DND-41 (cell line): ENCODE data around the gene XPO6.

Experiments
- ATAC-seq: fragments of 200-7000 bp; cut with Tn5 transposase; 3 replicates; pipeline ENCODE4 v1.9.1; 2021; ENCODE audit warnings: low read depth; ENCODE audit not compliant: insufficient read depth
- DNase-seq: peaks from one replicate; pipeline ENCODE4 v3.0.0-alpha.2; 2020
- H2AFZ ChIP-seq: 2 replicates; pipeline ENCODE4 v1.6.0; 2012; ENCODE audit warnings: low read depth, low read length
- H3K27ac ChIP-seq: 2 replicates; pipeline ENCODE4 v1.5.1; 2012; ENCODE audit warnings: low read length, inconsistent platforms
- H3K27me3 ChIP-seq: fragments of 200-600 bp; sonication (generic); 2 replicates; pipeline ENCODE4 v1.6.0; 2012; ENCODE audit warnings: low read length, mild to moderate bottlenecking, inconsistent platforms; ENCODE audit not compliant: insufficient read depth, poor library complexity
- H3K36me3 ChIP-seq: 2 replicates; pipeline ENCODE4 v1.5.1; 2012; ENCODE audit warnings: low read length, inconsistent platforms; ENCODE audit not compliant: insufficient read depth
- H3K4me1 ChIP-seq: 2 replicates; pipeline ENCODE4 v1.5.1; 2012; ENCODE audit warnings: mild to moderate bottlenecking, low read length; ENCODE audit not compliant: insufficient read depth
- H3K4me2 ChIP-seq: 2 replicates; pipeline ENCODE4 v1.6.0; 2012; ENCODE audit warnings: mild to moderate bottlenecking, moderate library complexity, low read length, inconsistent platforms; ENCODE audit not compliant: insufficient read depth
- H3K4me3 ChIP-seq, 2 experiments: fragments of 200-600 bp in 1 of 2; shearing (Covaris generic) in 1 of 2; 2 replicates each; pipeline ENCODE4 v1.5.1; 2012 to 2016; ENCODE audit warnings: inconsistent platforms in 2 of 2, low read length in 2 of 2, mild to moderate bottlenecking in 2 of 2, low read depth in 1 of 2, moderate library complexity in 1 of 2
- H3K79me2 ChIP-seq: 2 replicates; pipeline ENCODE4 v1.6.0; 2012; ENCODE audit warnings: low read length, inconsistent platforms; ENCODE audit not compliant: insufficient read depth
- H3K9ac ChIP-seq: 2 replicates; pipeline ENCODE4 v1.6.0; 2012; ENCODE audit warnings: low read depth, mild to moderate bottlenecking, inconsistent platforms, low read length, moderate library complexity
- H3K9me3 ChIP-seq: 2 replicates; pipeline ENCODE4 v1.5.1; 2012; ENCODE audit warnings: low read length, moderate library complexity, mild to moderate bottlenecking, inconsistent platforms; ENCODE audit not compliant: insufficient read depth, severe bottlenecking
- H4K20me1 ChIP-seq: 2 replicates; pipeline ENCODE4 v1.6.0; 2012; ENCODE audit warnings: low read length; ENCODE audit not compliant: insufficient read depth
- EZH2 ChIP-seq: IDR thresholded peaks from 3 replicates; pipeline ENCODE4 v1.6.1; 2012; ENCODE audit warnings: borderline replicate concordance, low read depth, mild to moderate bottlenecking, moderate library complexity, low read length, inconsistent platforms; ENCODE audit not compliant: severe bottlenecking
- TF ChIP-seq, protein P1 (sequence below): IDR thresholded peaks from 2 replicates; pipeline ENCODE4 v1.5.1; 2012; ENCODE audit warnings: borderline replicate concordance, low read length, moderate library complexity, mild to moderate bottlenecking; ENCODE audit not compliant: poor library complexity, severe bottlenecking; ENCODE audit errors: extremely low read depth

The XPO6 gene

DNA sequence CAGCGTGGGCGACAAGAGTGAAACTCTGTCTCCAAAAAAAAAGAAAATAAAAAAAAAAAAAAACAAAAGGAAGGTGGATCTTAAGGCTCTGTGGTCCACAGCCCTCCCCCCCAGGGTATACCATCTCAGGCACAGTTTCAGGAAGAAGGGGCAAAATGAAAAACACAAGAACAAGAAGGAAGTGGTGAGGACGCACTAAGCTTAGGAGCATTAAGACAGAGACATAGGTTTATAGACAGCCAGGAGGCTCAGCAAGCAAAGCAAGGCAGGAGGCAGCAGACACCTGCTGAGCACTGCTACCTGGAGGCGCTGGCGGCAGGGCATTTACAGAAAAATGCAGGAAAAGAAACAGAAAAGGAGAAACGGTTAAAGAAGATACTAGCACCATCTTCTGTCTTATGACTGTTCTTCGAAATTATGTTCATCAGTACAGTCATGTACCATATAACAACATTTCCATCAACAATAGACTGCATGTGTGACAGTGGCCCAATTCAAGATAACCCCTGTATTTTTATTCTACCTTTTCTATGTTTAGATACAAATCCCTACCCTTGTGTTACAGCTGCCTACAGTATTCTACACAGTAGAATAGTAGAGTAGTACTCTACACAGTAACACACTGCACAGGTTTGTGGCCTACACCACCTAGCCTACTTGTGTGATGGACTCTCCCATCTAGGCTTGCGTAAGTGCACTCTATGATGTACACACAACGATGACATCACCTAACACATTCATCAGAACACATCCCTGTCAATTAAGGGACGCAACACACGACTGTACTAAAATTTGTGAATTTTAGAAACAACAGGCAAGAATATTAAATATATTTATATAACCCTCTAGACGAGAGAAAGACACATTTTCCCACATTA is 62.5 kb downstream of the XPO6 start:
- H3K4me1 ChIP-seq = peaks cover 11% of the 10 kb centered on the region
- no peaks in the 10 kb centered on the region for H3K9me3 ChIP-seq
- no peak overlapping the region for H3K4me3 ChIP-seq
- TF ChIP-seq, protein P1, sequence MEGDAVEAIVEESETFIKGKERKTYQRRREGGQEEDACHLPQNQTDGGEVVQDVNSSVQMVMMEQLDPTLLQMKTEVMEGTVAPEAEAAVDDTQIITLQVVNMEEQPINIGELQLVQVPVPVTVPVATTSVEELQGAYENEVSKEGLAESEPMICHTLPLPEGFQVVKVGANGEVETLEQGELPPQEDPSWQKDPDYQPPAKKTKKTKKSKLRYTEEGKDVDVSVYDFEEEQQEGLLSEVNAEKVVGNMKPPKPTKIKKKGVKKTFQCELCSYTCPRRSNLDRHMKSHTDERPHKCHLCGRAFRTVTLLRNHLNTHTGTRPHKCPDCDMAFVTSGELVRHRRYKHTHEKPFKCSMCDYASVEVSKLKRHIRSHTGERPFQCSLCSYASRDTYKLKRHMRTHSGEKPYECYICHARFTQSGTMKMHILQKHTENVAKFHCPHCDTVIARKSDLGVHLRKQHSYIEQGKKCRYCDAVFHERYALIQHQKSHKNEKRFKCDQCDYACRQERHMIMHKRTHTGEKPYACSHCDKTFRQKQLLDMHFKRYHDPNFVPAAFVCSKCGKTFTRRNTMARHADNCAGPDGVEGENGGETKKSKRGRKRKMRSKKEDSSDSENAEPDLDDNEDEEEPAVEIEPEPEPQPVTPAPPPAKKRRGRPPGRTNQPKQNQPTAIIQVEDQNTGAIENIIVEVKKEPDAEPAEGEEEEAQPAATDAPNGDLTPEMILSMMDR = no peak
- no peak for TF ChIP-seq EZH2
- H3K27ac ChIP-seq = no peak overlapping the region
- H3K27me3 ChIP-seq = no peaks in the 10 kb centered on the region
- peaks cover 14% of the 10 kb centered on the region for H4K20me1 ChIP-seq
- H3K9ac ChIP-seq = no peak overlapping the region
- H2AFZ ChIP-seq = no peak overlapping the region
- H3K79me2 ChIP-seq = peaks cover 5% of the 10 kb centered on the region; the same call in 1 of the 2 replicates
- H3K36me3 ChIP-seq = peaks cover 97% of the 10 kb centered on the region
- ATAC-seq (no peak), DNase-seq (no peak)
- no peak overlapping the region for H3K4me2 ChIP-seq

DNA sequence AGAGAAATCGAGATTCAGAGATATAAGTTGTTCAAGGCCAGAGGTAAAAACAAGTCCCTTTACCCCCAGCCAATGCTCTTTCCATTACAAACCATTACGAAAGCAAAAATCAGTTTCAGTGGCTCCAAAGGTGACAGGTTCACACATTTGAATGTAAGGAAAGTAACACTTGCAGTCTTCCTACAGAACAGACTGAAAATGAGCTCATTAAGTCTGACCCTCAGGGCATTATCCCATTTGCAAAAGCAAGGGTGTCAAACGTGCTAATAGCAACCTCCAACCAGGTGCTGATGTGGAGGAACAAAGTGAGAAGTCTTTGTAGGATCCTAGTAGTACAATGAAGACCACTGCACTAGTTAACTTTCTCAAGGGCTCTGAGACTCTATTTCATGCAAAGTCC is 65.2 kb downstream of the XPO6 start:
- H3K4me3 ChIP-seq = no peak overlapping the region
- ATAC-seq = no peak
- TF ChIP-seq, protein P1 = no peak
- no peak for TF ChIP-seq EZH2
- peaks cover 12% of the 10 kb centered on the region for H4K20me1 ChIP-seq
- no peaks in the 10 kb centered on the region for H3K9me3 ChIP-seq
- peaks cover 38% of the 10 kb centered on the region for H3K4me1 ChIP-seq
- H3K9ac ChIP-seq = no peak overlapping the region
- peaks cover 5% of the 10 kb centered on the region; the same call in 1 of the 2 replicates for H3K79me2 ChIP-seq
- no peaks in the 10 kb centered on the region for H3K27me3 ChIP-seq
- H3K4me2 ChIP-seq = no peak overlapping the region
- no peak overlapping the region for H3K27ac ChIP-seq
- DNase-seq = no peak
- peaks cover 86% of the 10 kb centered on the region for H3K36me3 ChIP-seq
- H2AFZ ChIP-seq = no peak overlapping the region

DNA sequence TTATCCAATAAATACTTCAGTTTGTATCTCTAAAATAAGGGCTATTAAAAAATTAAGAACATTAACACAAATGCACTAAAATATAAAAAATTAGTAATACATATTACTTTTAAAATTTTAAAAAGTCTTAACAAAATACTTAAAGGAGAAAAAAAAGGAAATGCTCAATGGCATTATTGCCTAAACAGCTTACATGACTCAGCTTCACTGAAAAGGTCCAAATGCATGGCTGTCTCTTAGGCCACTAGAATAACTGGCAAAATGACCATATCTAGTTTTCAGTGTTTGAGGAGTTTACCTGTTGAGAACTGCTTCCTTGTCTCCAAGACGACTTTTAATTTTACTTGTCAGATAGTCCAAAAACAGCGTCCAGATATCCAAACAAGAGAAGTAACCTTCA is 66.0 kb downstream of the XPO6 start:
- Histone ChIP-seq H3K79me2 (peaks cover 10% of the 10 kb centered on the region; the same call in 1 of the 2 replicates), H2AFZ (no peak overlapping the region), H3K4me1 (peaks cover 42% of the 10 kb centered on the region), H4K20me1 (peaks cover 18% of the 10 kb centered on the region), H3K27me3 (no peaks in the 10 kb centered on the region), H3K4me3 (no peak overlapping the region), H3K9ac (no peak overlapping the region), H3K4me2 (no peak overlapping the region), H3K36me3 (peaks cover 85% of the 10 kb centered on the region), H3K9me3 (no peaks in the 10 kb centered on the region), H3K27ac (no peak overlapping the region)
- ATAC-seq (no peak), DNase-seq (no peak)
- TF ChIP-seq EZH2 = no peak
- TF ChIP-seq, protein P1 = no peak
